Fibroblast of lung (primary cell): Measurements from ENCODE around the gene GRM8. TPM values are rescaled to one million over a fixed set of nuclear protein-coding genes. Genes with fewer than 3 reads are reported as not detected.

ENCODE experiments used
- DNase-seq, 2 donors: peaks; one replicate each; pipeline versions ENCODE4 v3.0.0 to v3.0.0-alpha.2; 2010; ENCODE audit warnings: low read depth in 2 of 2
- H2AFZ ChIP-seq: 2 replicates; pipeline ENCODE4 v1.5.1; 2012; ENCODE audit warnings: low read length, control low read depth, inconsistent platforms
- H3K27ac ChIP-seq: 2 replicates; pipeline ENCODE4 v1.5.1; 2011; ENCODE audit warnings: low read length, control low read depth; ENCODE audit not compliant: insufficient read depth
- H3K27me3 ChIP-seq: 2 replicates; pipeline ENCODE4 v1.5.1; 2011; ENCODE audit warnings: mild to moderate bottlenecking, low read length; ENCODE audit not compliant: control insufficient read depth, insufficient read depth
- H3K36me3 ChIP-seq: 2 replicates; pipeline ENCODE4 v1.5.1; 2011; ENCODE audit warnings: low read length; ENCODE audit not compliant: control insufficient read depth, insufficient read depth
- H3K4me1 ChIP-seq: 2 replicates; pipeline ENCODE4 v1.5.1; 2011; ENCODE audit warnings: low read length; ENCODE audit not compliant: control insufficient read depth, insufficient read depth; ENCODE audit errors: extremely low read depth
- H3K4me2 ChIP-seq: 2 replicates; pipeline ENCODE4 v1.5.1; 2011; ENCODE audit warnings: low read length, control low read depth; ENCODE audit not compliant: insufficient read depth; ENCODE audit errors: extremely low read depth
- H3K4me3 ChIP-seq, 4 experiments: fragments of 200-600 bp in 1 of 4; sonication (generic) in 1 of 4; replicated peaks in 1 of 4; 2 replicates each; pipeline ENCODE4 v1.5.1; 2011 to 2016; ENCODE audit warnings: low read length in 4 of 4, low read depth in 3 of 4, mild to moderate bottlenecking in 3 of 4, control low read depth in 2 of 4, inconsistent platforms in 1 of 4, mixed read lengths in 1 of 4; ENCODE audit not compliant: insufficient read depth in 1 of 4; ENCODE audit errors: control extremely low read depth in 1 of 4
- H3K79me2 ChIP-seq: 2 replicates; pipeline ENCODE4 v1.5.1; 2012; ENCODE audit warnings: mild to moderate bottlenecking, low read length, inconsistent platforms; ENCODE audit not compliant: control insufficient read depth, insufficient read depth
- H3K9ac ChIP-seq: 2 replicates; pipeline ENCODE4 v1.5.1; 2011; ENCODE audit warnings: mild to moderate bottlenecking, low read length, control low read depth; ENCODE audit not compliant: insufficient read depth
- H3K9me3 ChIP-seq: 2 replicates; pipeline ENCODE4 v1.5.1; 2012; ENCODE audit warnings: low read depth, low read length; ENCODE audit not compliant: control insufficient read depth, insufficient read depth
- H4K20me1 ChIP-seq: 2 replicates; pipeline ENCODE4 v1.5.1; 2011; ENCODE audit warnings: low read length; ENCODE audit not compliant: control insufficient read depth, insufficient read depth; ENCODE audit errors: extremely low read depth
- CTCF ChIP-seq, 2 donors: IDR thresholded peaks in 1 of 2; conservative IDR thresholded peaks in 1 of 2; 1 replicate in 1 of 2; 2 replicates in 1 of 2; pipeline ENCODE4 v1.5.1; 2011 to 2012; ENCODE audit warnings: low read length in 2 of 2, control low read depth in 1 of 2, inconsistent platforms in 1 of 2, low read depth in 1 of 2, mild to moderate bottlenecking in 1 of 2
- EZH2 ChIP-seq: IDR thresholded peaks from 2 replicates; pipeline ENCODE4 v1.5.1; 2012; ENCODE audit warnings: low read length, control low read depth, mild to moderate bottlenecking; ENCODE audit errors: missing control alignments
- polyA plus RNA-seq, 2 donors: library from polyadenylated mRNA; depleted of rRNA in 1 of 2; stranded (reverse) in 1 of 2; unstranded in 1 of 2; fragments of >200 nt; gene quantifications; 2 replicates each; pipeline ENCODE4 v1.2.1, GENCODE V29; 2011 to 2012; ENCODE audit warnings: missing spikeins in 1 of 2
- total RNA-seq: library from RNA; depleted of rRNA; stranded (reverse); fragments of >200 nt; gene quantifications from 2 replicates; pipeline ENCODE4 v1.2.1, GENCODE V29; 2014

The GRM8 gene
- total and polyA plus RNA-seq, 2 donors (not counting 1 experiment from before 2014, with no cell fraction given) = not detected

GRCh38 chr7:127250312-127251035, 2.3 kb downstream of the GRM8 start:
- H3K36me3 ChIP-seq = no peaks in the 10 kb centered on the region
- TF ChIP-seq EZH2 (no peak), CTCF (conservative IDR thresholded peaks at IDR 0.05 in 1 of 2, IDR thresholded peaks at IDR 0.05 in 1 of 2; ENCODE audit: low read depth in 1 of 2, low read length in 2 of 2) (no peak)
- H3K27me3 ChIP-seq = peaks cover 27% of the 10 kb centered on the region
- no peaks in the 10 kb centered on the region for H3K79me2 ChIP-seq
- no peak for DNase-seq
- no peak overlapping the region for H3K9ac ChIP-seq
- no peaks in the 10 kb centered on the region for H3K9me3 ChIP-seq
- no peak overlapping the region for H3K4me2 ChIP-seq
- H3K4me1 ChIP-seq = peaks cover 5% of the 10 kb centered on the region
- H3K27ac ChIP-seq = no peak overlapping the region
- H3K4me3 ChIP-seq = no peak overlapping the region
- no peak overlapping the region for H2AFZ ChIP-seq
- no peaks in the 10 kb centered on the region for H4K20me1 ChIP-seq

- Histone ChIP-seq H3K27me3 (peaks cover 9% of the 10 kb centered on the region), H3K9ac (no peak overlapping the region), H3K4me1 (no peaks in the 10 kb centered on the region), H4K20me1 (no peaks in the 10 kb centered on the region), H3K4me2 (no peak overlapping the region), H3K79me2 (no peaks in the 10 kb centered on the region), H3K9me3 (no peaks in the 10 kb centered on the region), H3K4me3 (no peak overlapping the region), H3K27ac (no peak overlapping the region), H3K36me3 (no peaks in the 10 kb centered on the region), H2AFZ (no peak overlapping the region)
- no peak for DNase-seq
- no peak for TF ChIP-seq EZH2
- TF ChIP-seq CTCF (conservative IDR thresholded peaks at IDR 0.05 in 1 of 2, IDR thresholded peaks at IDR 0.05 in 1 of 2; ENCODE audit: low read depth in 1 of 2, low read length in 2 of 2) = no peak
These were observed 7.1 kb downstream of the GRM8 start for GRCh38 chr7:127245607-127246006.

- Histone ChIP-seq H3K36me3 (no peaks in the 10 kb centered on the region), H2AFZ (no peak overlapping the region), H3K9ac (no peak overlapping the region), H4K20me1 (no peaks in the 10 kb centered on the region), H3K27me3 (peaks cover 7% of the 10 kb centered on the region), H3K4me1 (no peaks in the 10 kb centered on the region), H3K9me3 (no peaks in the 10 kb centered on the region), H3K4me2 (no peak overlapping the region), H3K4me3 (no peak overlapping the region), H3K27ac (no peak overlapping the region), H3K79me2 (no peaks in the 10 kb centered on the region)
- DNase-seq = no peak
- TF ChIP-seq CTCF (conservative IDR thresholded peaks at IDR 0.05 in 1 of 2, IDR thresholded peaks at IDR 0.05 in 1 of 2; ENCODE audit: low read depth in 1 of 2, low read length in 2 of 2) (no peak), EZH2 (no peak)
These were observed 7.7 kb downstream of the GRM8 start for GRCh38 chr7:127245002-127245401.
